Fibroblast of lung (primary cell): ENCODE data around the gene EFNB2. TPM values are rescaled to one million over a fixed set of nuclear protein-coding genes. Genes with fewer than 3 reads are reported as not detected.
A peak's percentile ranks its signal among the peaks of the same experiment; 100 is the strongest.

Experiments used
- DNase-seq, 2 donors: peaks; one replicate each; pipeline versions ENCODE4 v3.0.0 to v3.0.0-alpha.2; 2010; ENCODE audit warnings: low read depth in 2 of 2
- H2AFZ ChIP-seq: 2 replicates; pipeline ENCODE4 v1.5.1; 2012; ENCODE audit warnings: low read length, control low read depth, inconsistent platforms
- H3K27ac ChIP-seq: 2 replicates; pipeline ENCODE4 v1.5.1; 2011; ENCODE audit warnings: low read length, control low read depth; ENCODE audit not compliant: insufficient read depth
- H3K27me3 ChIP-seq: 2 replicates; pipeline ENCODE4 v1.5.1; 2011; ENCODE audit warnings: mild to moderate bottlenecking, low read length; ENCODE audit not compliant: control insufficient read depth, insufficient read depth
- H3K36me3 ChIP-seq: 2 replicates; pipeline ENCODE4 v1.5.1; 2011; ENCODE audit warnings: low read length; ENCODE audit not compliant: control insufficient read depth, insufficient read depth
- H3K4me1 ChIP-seq: 2 replicates; pipeline ENCODE4 v1.5.1; 2011; ENCODE audit warnings: low read length; ENCODE audit not compliant: control insufficient read depth, insufficient read depth; ENCODE audit errors: extremely low read depth
- H3K4me2 ChIP-seq: 2 replicates; pipeline ENCODE4 v1.5.1; 2011; ENCODE audit warnings: low read length, control low read depth; ENCODE audit not compliant: insufficient read depth; ENCODE audit errors: extremely low read depth
- H3K4me3 ChIP-seq, 4 experiments: fragments of 200-600 bp in 1 of 4; sonication (generic) in 1 of 4; replicated peaks in 1 of 4; 2 replicates each; pipeline ENCODE4 v1.5.1; 2011 to 2016; ENCODE audit warnings: low read length in 4 of 4, low read depth in 3 of 4, mild to moderate bottlenecking in 3 of 4, control low read depth in 2 of 4, inconsistent platforms in 1 of 4, mixed read lengths in 1 of 4; ENCODE audit not compliant: insufficient read depth in 1 of 4; ENCODE audit errors: control extremely low read depth in 1 of 4
- H3K79me2 ChIP-seq: 2 replicates; pipeline ENCODE4 v1.5.1; 2012; ENCODE audit warnings: mild to moderate bottlenecking, low read length, inconsistent platforms; ENCODE audit not compliant: control insufficient read depth, insufficient read depth
- H3K9ac ChIP-seq: 2 replicates; pipeline ENCODE4 v1.5.1; 2011; ENCODE audit warnings: mild to moderate bottlenecking, low read length, control low read depth; ENCODE audit not compliant: insufficient read depth
- H3K9me3 ChIP-seq: 2 replicates; pipeline ENCODE4 v1.5.1; 2012; ENCODE audit warnings: low read depth, low read length; ENCODE audit not compliant: control insufficient read depth, insufficient read depth
- H4K20me1 ChIP-seq: 2 replicates; pipeline ENCODE4 v1.5.1; 2011; ENCODE audit warnings: low read length; ENCODE audit not compliant: control insufficient read depth, insufficient read depth; ENCODE audit errors: extremely low read depth
- EZH2 ChIP-seq: IDR thresholded peaks from 2 replicates; pipeline ENCODE4 v1.5.1; 2012; ENCODE audit warnings: low read length, control low read depth, mild to moderate bottlenecking; ENCODE audit errors: missing control alignments
- polyA plus RNA-seq, 2 donors: library from polyadenylated mRNA; depleted of rRNA in 1 of 2; stranded (reverse) in 1 of 2; unstranded in 1 of 2; fragments of >200 nt; gene quantifications; 2 replicates each; pipeline ENCODE4 v1.2.1, GENCODE V29; 2011 to 2012; ENCODE audit warnings: missing spikeins in 1 of 2
- total RNA-seq: library from RNA; depleted of rRNA; stranded (reverse); fragments of >200 nt; gene quantifications from 2 replicates; pipeline ENCODE4 v1.2.1, GENCODE V29; 2014
- TF ChIP-seq, protein P1 (sequence below), 2 donors: IDR thresholded peaks in 1 of 2; conservative IDR thresholded peaks in 1 of 2; 1 replicate in 1 of 2; 2 replicates in 1 of 2; pipeline ENCODE4 v1.5.1; 2011 to 2012; ENCODE audit warnings: low read length in 2 of 2, control low read depth in 1 of 2, inconsistent platforms in 1 of 2, low read depth in 1 of 2, mild to moderate bottlenecking in 1 of 2

The EFNB2 gene
- total and polyA plus RNA-seq, 2 donors (not counting 1 experiment from before 2014, with no cell fraction given), result 13.5 to 20.0 TPM

DNA sequence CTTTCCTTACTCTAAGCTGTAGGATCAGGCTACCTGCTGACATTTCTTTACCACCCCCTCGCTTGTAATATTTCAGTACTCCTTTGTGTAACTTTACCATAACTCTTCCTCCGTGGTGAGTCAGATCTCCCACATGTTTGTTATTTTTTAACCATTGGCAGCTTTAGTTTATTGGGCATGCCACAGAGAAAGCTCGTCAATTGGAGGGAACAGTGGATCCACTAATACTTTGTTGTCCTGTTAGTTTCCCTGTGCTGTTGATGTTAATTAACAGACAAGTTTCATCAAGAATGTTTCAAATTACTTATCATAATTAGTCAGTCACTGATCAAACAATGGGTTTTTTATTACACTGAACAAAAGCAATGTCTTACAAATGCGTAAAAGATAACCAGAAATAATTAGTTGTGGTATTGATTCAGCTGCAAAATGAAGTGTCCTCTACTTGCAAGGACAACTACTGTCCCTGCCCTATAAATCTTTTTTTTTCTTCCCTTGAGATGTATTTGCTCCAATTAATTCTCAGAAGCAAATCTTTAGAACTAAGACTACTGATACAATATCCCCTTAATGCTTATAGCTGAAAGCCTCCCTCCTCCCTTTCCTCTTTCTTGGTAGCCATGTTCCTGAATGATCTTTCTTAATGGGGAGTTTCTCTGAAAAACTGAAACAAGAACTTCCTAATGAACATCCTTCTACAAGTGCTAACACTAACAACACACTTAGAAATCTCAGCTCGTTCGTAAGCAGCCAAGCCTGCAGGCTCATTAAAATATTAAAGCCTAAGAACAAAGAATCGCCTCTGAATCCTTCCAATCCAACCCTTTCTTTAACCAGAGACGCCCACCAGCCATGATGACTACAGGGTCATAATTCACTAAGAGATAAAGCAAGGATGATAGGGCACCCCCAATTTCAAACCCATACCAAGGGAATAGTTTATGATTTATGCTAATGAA lies 22.2 kb downstream of the EFNB2 start:
- Histone ChIP-seq H3K36me3 (peaks cover 4% of the 10 kb centered on the region), H3K4me1 (no peaks in the 10 kb centered on the region), H3K4me2 (no peak overlapping the region), H3K27ac (no peak overlapping the region), H3K79me2 (peaks cover 8% of the 10 kb centered on the region), H4K20me1 (no peaks in the 10 kb centered on the region), H2AFZ (no peak overlapping the region), H3K9me3 (no peaks in the 10 kb centered on the region), H3K4me3 (no peak overlapping the region), H3K9ac (no peak overlapping the region), H3K27me3 (no peaks in the 10 kb centered on the region)
- DNase-seq, result peak; percentile 54 to 81
- TF ChIP-seq, protein P1, sequence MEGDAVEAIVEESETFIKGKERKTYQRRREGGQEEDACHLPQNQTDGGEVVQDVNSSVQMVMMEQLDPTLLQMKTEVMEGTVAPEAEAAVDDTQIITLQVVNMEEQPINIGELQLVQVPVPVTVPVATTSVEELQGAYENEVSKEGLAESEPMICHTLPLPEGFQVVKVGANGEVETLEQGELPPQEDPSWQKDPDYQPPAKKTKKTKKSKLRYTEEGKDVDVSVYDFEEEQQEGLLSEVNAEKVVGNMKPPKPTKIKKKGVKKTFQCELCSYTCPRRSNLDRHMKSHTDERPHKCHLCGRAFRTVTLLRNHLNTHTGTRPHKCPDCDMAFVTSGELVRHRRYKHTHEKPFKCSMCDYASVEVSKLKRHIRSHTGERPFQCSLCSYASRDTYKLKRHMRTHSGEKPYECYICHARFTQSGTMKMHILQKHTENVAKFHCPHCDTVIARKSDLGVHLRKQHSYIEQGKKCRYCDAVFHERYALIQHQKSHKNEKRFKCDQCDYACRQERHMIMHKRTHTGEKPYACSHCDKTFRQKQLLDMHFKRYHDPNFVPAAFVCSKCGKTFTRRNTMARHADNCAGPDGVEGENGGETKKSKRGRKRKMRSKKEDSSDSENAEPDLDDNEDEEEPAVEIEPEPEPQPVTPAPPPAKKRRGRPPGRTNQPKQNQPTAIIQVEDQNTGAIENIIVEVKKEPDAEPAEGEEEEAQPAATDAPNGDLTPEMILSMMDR (conservative IDR thresholded peaks at IDR 0.05 in 1 of 2, IDR thresholded peaks at IDR 0.05 in 1 of 2; ENCODE audit: low read depth in 1 of 2, low read length in 2 of 2), result no peak
- TF ChIP-seq EZH2, result no peak

DNA sequence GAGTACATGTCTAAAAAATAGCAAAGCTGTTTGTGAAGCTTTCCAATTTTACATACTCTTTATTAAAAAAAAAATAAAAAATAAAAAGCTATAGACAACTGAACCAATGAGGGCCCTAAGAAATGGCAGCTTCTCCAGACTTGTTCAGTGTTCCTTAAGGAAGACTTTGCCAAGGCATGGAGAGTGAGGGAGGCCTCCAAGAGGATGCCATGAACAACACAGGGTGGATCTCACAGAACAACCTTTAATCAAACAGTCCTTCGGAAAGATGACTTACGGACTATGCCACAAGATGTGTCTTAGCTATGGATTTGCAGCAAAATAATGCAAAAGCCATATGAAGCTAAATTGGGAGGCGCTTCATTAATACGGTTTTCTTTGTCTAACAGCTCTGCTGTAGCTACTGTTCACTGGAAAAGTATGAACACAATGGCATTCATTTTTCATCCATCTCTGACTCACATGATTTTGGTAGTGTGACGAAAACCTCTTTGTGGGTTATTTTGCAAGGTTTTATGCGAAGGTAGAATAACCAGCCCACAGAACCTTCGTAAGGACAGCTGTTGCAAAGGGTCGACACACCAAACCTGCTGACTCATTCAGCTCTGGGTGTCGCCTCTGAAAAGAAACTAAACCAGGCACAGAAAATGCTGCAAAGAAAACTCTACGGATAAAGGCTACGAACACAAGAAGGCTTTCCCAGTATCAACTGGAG lies 27.7 kb downstream of the EFNB2 start:
- no peaks in the 10 kb centered on the region for H3K27me3 ChIP-seq
- DNase-seq, result peak; percentile 98 to 99
- H3K4me2 ChIP-seq, result peak overlapping the region; percentile 65
- peak overlapping the region in 2 of 4 experiments; percentile 6 to 47 for H3K4me3 ChIP-seq
- no peak overlapping the region for H3K9ac ChIP-seq
- no peaks in the 10 kb centered on the region for H3K9me3 ChIP-seq
- no peaks in the 10 kb centered on the region for H3K4me1 ChIP-seq
- no peak for TF ChIP-seq EZH2
- TF ChIP-seq, protein P1 (conservative IDR thresholded peaks at IDR 0.05 in 1 of 2, IDR thresholded peaks at IDR 0.05 in 1 of 2; ENCODE audit: low read depth in 1 of 2, low read length in 2 of 2), result no peak
- H4K20me1 ChIP-seq, result no peaks in the 10 kb centered on the region
- peaks cover 4% of the 10 kb centered on the region for H3K36me3 ChIP-seq
- H3K79me2 ChIP-seq, result no peaks in the 10 kb centered on the region
- no peak overlapping the region for H2AFZ ChIP-seq
- peak overlapping the region; percentile 7 for H3K27ac ChIP-seq

DNA sequence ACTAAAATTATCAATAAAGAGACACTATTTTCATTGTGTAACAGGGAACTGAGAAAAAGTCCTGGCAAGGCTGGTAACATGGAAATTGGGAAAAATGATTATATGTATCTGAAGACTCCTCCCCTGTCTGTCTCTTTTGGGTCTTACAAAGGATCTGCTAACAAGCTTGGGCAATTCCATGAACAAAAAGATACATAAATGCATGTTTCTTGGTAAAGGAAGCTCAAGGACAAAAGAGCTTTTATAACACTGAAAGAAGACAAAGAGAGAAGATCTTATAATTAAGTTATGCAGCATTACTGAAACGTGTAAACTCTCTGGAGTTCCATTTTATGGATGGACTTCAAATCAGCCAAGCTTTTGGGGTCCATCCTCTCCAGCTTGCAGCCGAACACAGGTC lies 29.2 kb downstream of the EFNB2 start:
- TF ChIP-seq, protein P1 (conservative IDR thresholded peaks at IDR 0.05 in 1 of 2, IDR thresholded peaks at IDR 0.05 in 1 of 2; ENCODE audit: low read depth in 1 of 2, low read length in 2 of 2), result no peak
- TF ChIP-seq EZH2, result no peak
- H3K4me1 ChIP-seq, result no peaks in the 10 kb centered on the region
- no peak overlapping the region for H2AFZ ChIP-seq
- no peak overlapping the region for H3K4me2 ChIP-seq
- peaks cover 2% of the 10 kb centered on the region for H3K36me3 ChIP-seq
- H3K27me3 ChIP-seq, result no peaks in the 10 kb centered on the region
- no peak overlapping the region for H3K4me3 ChIP-seq
- H3K9me3 ChIP-seq, result no peaks in the 10 kb centered on the region
- no peak for DNase-seq
- no peaks in the 10 kb centered on the region for H3K79me2 ChIP-seq
- no peaks in the 10 kb centered on the region for H4K20me1 ChIP-seq
- no peak overlapping the region for H3K27ac ChIP-seq
- no peak overlapping the region for H3K9ac ChIP-seq
